Caco-2 (cell line): ENCODE measurements around the gene MRS2. TPM values are rescaled to one million over a fixed set of nuclear protein-coding genes. Genes with fewer than 3 reads are reported as not detected.

Experiments used
- BruUV-seq: library from RNA; stranded (reverse); fragments of 400-500 nt; replicated peaks from 2 replicates; lab custom pipeline; 2021; lab: Mats Ljungman, UMichigan
- CTCF ChIA-PET: fragments of 300-600 bp; sonication (Branson Sonifier 250); formaldehyde crosslinking; loops from one replicate; lab custom pipeline; 2022; ENCODE audit warnings: antibody characterized with exemption; lab: Charles Lee
- POLR2A ChIA-PET: fragments of 300-600 bp; sonication (Branson Sonifier 250); formaldehyde crosslinking; loops from one replicate; lab custom pipeline; 2022; ENCODE audit warnings: antibody characterized with exemption; lab: Charles Lee
- DNase-seq, 2 experiments: peaks; one replicate each; pipeline versions ENCODE4 v3.0.0 to v3.0.0-alpha.2; 2020 to 2022
- H3K27me3 ChIP-seq: replicated peaks from 2 replicates; pipeline ENCODE4 v1.6.0; 2011; ENCODE audit warnings: low read length; ENCODE audit not compliant: control insufficient read depth, insufficient read depth
- H3K36me3 ChIP-seq: 2 replicates; pipeline ENCODE4 v1.5.1; 2011; ENCODE audit warnings: low read length; ENCODE audit not compliant: control insufficient read depth, insufficient read depth
- H3K4me1 ChIP-seq: fragments of 250-450 bp; sonication (Bioruptor Pico); 2 replicates; pipeline ENCODE4 v1.5.1; 2020; ENCODE audit warnings: mild to moderate bottlenecking
- H3K4me3 ChIP-seq: 2 replicates; pipeline ENCODE4 v1.5.1; 2011; ENCODE audit warnings: low read depth, mild to moderate bottlenecking, control low read depth, low read length
- H3K9me3 ChIP-seq: fragments of 250-450 bp; sonication (Bioruptor Pico); 2 replicates; pipeline ENCODE4 v1.5.1; 2020; ENCODE audit warnings: mild to moderate bottlenecking, moderate library complexity
- H3K27ac Mint-ChIP-seq: one replicate; pipeline ENCODE4 v1.8.0; 2022; ENCODE audit warnings: mixed read lengths; ENCODE audit not compliant: unreplicated experiment
- H3K27me3 Mint-ChIP-seq: one replicate; pipeline ENCODE4 v1.8.0; 2022; ENCODE audit warnings: mixed read lengths; ENCODE audit not compliant: insufficient read depth, unreplicated experiment
- H3K36me3 Mint-ChIP-seq: one replicate; pipeline ENCODE4 v1.8.0; 2022; ENCODE audit warnings: mild to moderate bottlenecking, mixed read lengths; ENCODE audit not compliant: insufficient read depth, unreplicated experiment
- H3K4me1 Mint-ChIP-seq: one replicate; pipeline ENCODE4 v1.8.0; 2022; ENCODE audit warnings: low read depth, mixed read lengths; ENCODE audit not compliant: unreplicated experiment
- H3K4me3 Mint-ChIP-seq: one replicate; pipeline ENCODE4 v1.8.0; 2022; ENCODE audit warnings: mild to moderate bottlenecking, moderate library complexity, mixed read lengths; ENCODE audit not compliant: unreplicated experiment
- H3K9me3 Mint-ChIP-seq: one replicate; pipeline ENCODE4 v1.8.0; 2022; ENCODE audit warnings: mixed read lengths; ENCODE audit not compliant: unreplicated experiment
- CTCF ChIP-seq, 2 experiments: fragments of 200-600 bp in 1 of 2; IDR thresholded peaks; 1 replicate in 1 of 2; 2 replicates in 1 of 2; pipeline versions ENCODE4 v1.5.1 to v1.8.0; 2011 to 2022; ENCODE audit warnings: antibody characterized with exemption in 1 of 2, control low read depth in 1 of 2, inconsistent platforms in 1 of 2, low read depth in 1 of 2, low read length in 1 of 2, mild to moderate bottlenecking in 1 of 2, moderate library complexity in 1 of 2; ENCODE audit not compliant: insufficient read depth in 1 of 2, severe bottlenecking in 1 of 2, unreplicated experiment in 1 of 2
- intact Hi-C: fragments of 100-400 bp; cut with micrococcal nuclease; formaldehyde crosslinking; loops from one replicate; pipeline ENCODE4 v1.10.0; 2022; ENCODE audit not compliant: unreplicated experiment
- total RNA-seq: library from RNA; stranded (reverse); gene quantifications from 2 replicates; pipeline ENCODE4 v1.2.3, GENCODE V29; 2022

Gene MRS2
- total RNA-seq, 1 experiment from 2014 or later, result 62.3 TPM

GRCh38 chr6:24385536-24386269 lies 17.0 kb upstream of the MRS2 start:
- intact Hi-C loops, result loop anchor here (1.0 to 2.0 kb wide), 3 partner anchors 27 to 321 kb away; partner anchors contain the start of gene DCDC2
- Mint-ChIP-seq H3K27me3 (no peaks in the 10 kb centered on the region), H3K4me3 (no peak overlapping the region), H3K4me1 (peaks cover 28% of the 10 kb centered on the region), H3K36me3 (no peaks in the 10 kb centered on the region), H3K27ac (no peak overlapping the region), H3K9me3 (no peaks in the 10 kb centered on the region)
- no peak for TF ChIP-seq CTCF (IDR thresholded peaks at IDR 0.05; ENCODE audit: insufficient read depth in 1 of 2, low read depth in 1 of 2, low read length in 1 of 2, severe bottlenecking in 1 of 2, unreplicated experiment in 1 of 2)
- DNase-seq, result peak in 1 of 2 experiments; percentile 29
- ChIA-PET CTCF (interaction anchor here (1.1 kb wide), 1 partner anchor 105 kb away, joined by 8 read pairs; no protein-coding TSS in a partner anchor), POLR2A (interaction anchor here (1.0 kb wide), 1 partner anchor 27 kb away, joined by 6 read pairs; the partner anchor contains the start of gene DCDC2)
- no TSS peak for BruUV-seq
- H3K9me3 ChIP-seq, result no peaks in the 10 kb centered on the region
- H3K36me3 ChIP-seq, result no peaks in the 10 kb centered on the region
- no peaks in the 10 kb centered on the region for H3K27me3 ChIP-seq
- no peak overlapping the region for H3K4me3 ChIP-seq
- peaks cover 21% of the 10 kb centered on the region for H3K4me1 ChIP-seq

- ChIA-PET CTCF (no interaction called here), POLR2A (no interaction called here)
- no peaks in the 10 kb centered on the region for H3K9me3 ChIP-seq
- no peaks in the 10 kb centered on the region for H3K27me3 Mint-ChIP-seq
- no peak overlapping the region for H3K27ac Mint-ChIP-seq
- H3K4me3 ChIP-seq, result no peak overlapping the region
- H3K4me3 Mint-ChIP-seq, result no peak overlapping the region
- no peak for TF ChIP-seq CTCF (IDR thresholded peaks at IDR 0.05; ENCODE audit: insufficient read depth in 1 of 2, low read depth in 1 of 2, low read length in 1 of 2, severe bottlenecking in 1 of 2, unreplicated experiment in 1 of 2)
- no peaks in the 10 kb centered on the region for H3K36me3 ChIP-seq
- intact Hi-C loops, result no loop called here
- DNase-seq, result no peak
- H3K4me1 Mint-ChIP-seq, result peaks cover 12% of the 10 kb centered on the region
- no peaks in the 10 kb centered on the region for H3K9me3 Mint-ChIP-seq
- peaks cover 16% of the 10 kb centered on the region for H3K4me1 ChIP-seq
- no TSS peak for BruUV-seq
- H3K36me3 Mint-ChIP-seq, result no peaks in the 10 kb centered on the region
- no peaks in the 10 kb centered on the region for H3K27me3 ChIP-seq
Observed at GRCh38 chr6:24387818-24388217, 14.9 kb upstream of the MRS2 start.

GRCh38 chr6:24391208-24391607 lies 11.5 kb upstream of the MRS2 start:
- no peak for DNase-seq
- Histone ChIP-seq H3K9me3 (no peaks in the 10 kb centered on the region), H3K4me1 (no peaks in the 10 kb centered on the region), H3K36me3 (no peaks in the 10 kb centered on the region), H3K27me3 (no peaks in the 10 kb centered on the region), H3K4me3 (no peak overlapping the region)
- Mint-ChIP-seq H3K36me3 (no peaks in the 10 kb centered on the region), H3K27me3 (no peaks in the 10 kb centered on the region), H3K27ac (no peak overlapping the region), H3K4me3 (no peak overlapping the region), H3K9me3 (no peaks in the 10 kb centered on the region), H3K4me1 (peaks cover 6% of the 10 kb centered on the region)
- no TSS peak for BruUV-seq
- CTCF ChIA-PET, result no interaction called here
- intact Hi-C loops, result loop anchor here (1.0 kb wide), 1 partner anchor 327 kb away; no protein-coding TSS in a partner anchor
- TF ChIP-seq CTCF (IDR thresholded peaks at IDR 0.05; ENCODE audit: insufficient read depth in 1 of 2, low read depth in 1 of 2, low read length in 1 of 2, severe bottlenecking in 1 of 2, unreplicated experiment in 1 of 2), result no peak
- POLR2A ChIA-PET, result no interaction called here
